GM23248 (cell line): Measurements from ENCODE around the gene SLC1A7. TPM values are rescaled to one million over a fixed set of nuclear protein-coding genes. Genes with fewer than 3 reads are reported as not detected.

Source experiments
- DNase-seq: peaks from one replicate; pipeline ENCODE4 v3.0.0-alpha.2; 2015
- H2AFZ ChIP-seq: fragments of 200-600 bp; sonication (generic); 2 replicates; pipeline ENCODE4 v1.6.1; 2016; ENCODE audit warnings: antibody characterized with exemption
- H3F3A ChIP-seq: fragments of 200-600 bp; sonication (generic); 2 replicates; pipeline ENCODE4 v1.6.1; 2016; ENCODE audit warnings: mild to moderate bottlenecking, antibody characterized with exemption, mixed run types; ENCODE audit not compliant: insufficient read depth
- H3K27ac ChIP-seq: fragments of 200-600 bp; sonication (generic); 2 replicates; pipeline ENCODE4 v1.5.1; 2016; ENCODE audit warnings: mild to moderate bottlenecking
- H3K27me3 ChIP-seq: fragments of 200-600 bp; sonication (generic); replicated peaks from 2 replicates; pipeline ENCODE4 v1.6.1; 2016; ENCODE audit warnings: mild to moderate bottlenecking; ENCODE audit not compliant: insufficient read depth
- H3K36me3 ChIP-seq: fragments of 200-600 bp; sonication (generic); 2 replicates; pipeline ENCODE4 v1.6.1; 2016; ENCODE audit warnings: low read depth, mild to moderate bottlenecking
- H3K4me1 ChIP-seq: fragments of 200-600 bp; sonication (generic); 2 replicates; pipeline ENCODE4 v1.6.1; 2016; ENCODE audit warnings: mild to moderate bottlenecking; ENCODE audit not compliant: insufficient read depth
- H3K4me2 ChIP-seq: fragments of 200-600 bp; sonication (generic); one replicate; pipeline ENCODE4 v1.6.1; 2016; ENCODE audit warnings: mild to moderate bottlenecking; ENCODE audit not compliant: unreplicated experiment
- H3K4me3 ChIP-seq: fragments of 200-600 bp; sonication (generic); 2 replicates; pipeline ENCODE4 v1.5.1; 2016; ENCODE audit warnings: mild to moderate bottlenecking
- H3K79me2 ChIP-seq: fragments of 200-600 bp; sonication (generic); 2 replicates; pipeline ENCODE4 v1.6.1; 2016; ENCODE audit warnings: mild to moderate bottlenecking; ENCODE audit not compliant: insufficient read depth
- H3K9ac ChIP-seq: fragments of 200-600 bp; sonication (generic); 2 replicates; pipeline ENCODE4 v1.6.1; 2016; ENCODE audit warnings: mild to moderate bottlenecking
- H3K9me2 ChIP-seq: fragments of 200-600 bp; sonication (generic); 2 replicates; pipeline ENCODE4 v1.6.1; 2016; ENCODE audit warnings: mixed run types, mild to moderate bottlenecking, moderate library complexity; ENCODE audit not compliant: insufficient read depth
- H3K9me3 ChIP-seq: fragments of 200-600 bp; sonication (generic); one replicate; pipeline ENCODE4 v1.6.1; 2017; ENCODE audit warnings: low read depth
- H4K20me1 ChIP-seq: fragments of 200-600 bp; sonication (generic); 2 replicates; pipeline ENCODE4 v1.6.0; 2016; ENCODE audit not compliant: insufficient read depth
- EZH2 ChIP-seq: fragments of 200-600 bp; sonication (generic); IDR thresholded peaks from 2 replicates; pipeline ENCODE4 v1.6.1; 2018; ENCODE audit warnings: antibody characterized with exemption, mild to moderate bottlenecking; ENCODE audit not compliant: insufficient read depth, poor library complexity, severe bottlenecking
- EZH2phosphoT487 ChIP-seq: fragments of 200-600 bp; sonication (generic); IDR thresholded peaks from 2 replicates; pipeline ENCODE4 v1.6.1; 2018; ENCODE audit warnings: antibody characterized with exemption, moderate library complexity, mild to moderate bottlenecking, low read depth; ENCODE audit not compliant: insufficient read depth
- WGBS, 2 experiments: methylation state at CpG; one replicate each; pipeline ENCODE4 v1.1.6; 2015 to 2017; ENCODE audit warnings: low lambda C conversion rate in 2 of 2, low coverage in 1 of 2; ENCODE audit errors: missing lambda C conversion rate in 2 of 2; 5-methylcytosine and 5-hydroxymethylcytosine counted together
- in situ Hi-C: fragments of 300-500 bp; cut with MboI; formaldehyde crosslinking; loops from 2 replicates; pipeline ENCODE4 v1.15.0; 2020
- polyA plus RNA-seq: library from polyadenylated mRNA; unstranded; fragments of >200 nt; fragmentation: Nextera tagmentation; extraction: Ambion mirVana; gene quantifications from 2 replicates; pipeline ENCODE4 v1.2.1, GENCODE V29; 2016
- total RNA-seq: library from RNA; depleted of rRNA; stranded (reverse); fragments of >200 nt; shearing (Covaris generic); gene quantifications from 2 replicates; pipeline ENCODE4 v1.2.3, GENCODE V29; 2014

Gene SLC1A7
- total and polyA plus RNA-seq, 2 experiments from 2014 or later, result 0.51 TPM; not detected in 1

GRCh38 chr1:53050310-53050709, 92.1 kb downstream of the SLC1A7 start:
- H4K20me1 ChIP-seq, result no peaks in the 10 kb centered on the region
- H3K4me3 ChIP-seq, result no peak overlapping the region
- H3K9me2 ChIP-seq, result no peaks in the 10 kb centered on the region
- in situ Hi-C loops, result no loop called here
- no peak overlapping the region for H3K9ac ChIP-seq
- no peaks in the 10 kb centered on the region for H3K9me3 ChIP-seq
- no peak overlapping the region for H3K4me2 ChIP-seq
- H3K79me2 ChIP-seq, result peaks cover 18% of the 10 kb centered on the region
- DNase-seq, result no peak
- H3K4me1 ChIP-seq, result peaks cover 27% of the 10 kb centered on the region
- H2AFZ ChIP-seq, result no peak overlapping the region
- H3K36me3 ChIP-seq, result peaks cover 36% of the 10 kb centered on the region
- H3F3A ChIP-seq, result peaks cover 28% of the 10 kb centered on the region
- WGBS, 2 experiments, result 82 to 83% methylated on average over 2 of the region's 2 CpGs
- H3K27ac ChIP-seq, result no peak overlapping the region
- TF ChIP-seq EZH2phosphoT487 (no peak), EZH2 (no peak)
- no peaks in the 10 kb centered on the region for H3K27me3 ChIP-seq

- 86 to 93% methylated on average over 3 of the region's 3 CpGs for WGBS, 2 experiments
- no peaks in the 10 kb centered on the region for H3K9me2 ChIP-seq
- H3K4me1 ChIP-seq, result peaks cover 27% of the 10 kb centered on the region
- peaks cover 24% of the 10 kb centered on the region for H3K79me2 ChIP-seq
- in situ Hi-C loops, result no loop called here
- H3K9me3 ChIP-seq, result no peaks in the 10 kb centered on the region
- H4K20me1 ChIP-seq, result no peaks in the 10 kb centered on the region
- no peak overlapping the region for H3K27ac ChIP-seq
- TF ChIP-seq EZH2 (no peak), EZH2phosphoT487 (no peak)
- H3K9ac ChIP-seq, result no peak overlapping the region
- H3K4me3 ChIP-seq, result no peak overlapping the region
- no peak overlapping the region for H3K4me2 ChIP-seq
- DNase-seq, result no peak
- H3K36me3 ChIP-seq, result peaks cover 36% of the 10 kb centered on the region
- peaks cover 34% of the 10 kb centered on the region for H3F3A ChIP-seq
- no peak overlapping the region for H2AFZ ChIP-seq
- H3K27me3 ChIP-seq, result no peaks in the 10 kb centered on the region
Observed at GRCh38 chr1:53049574-53049967, 92.9 kb downstream of the SLC1A7 start.

- in situ Hi-C loops, result no loop called here
- Histone ChIP-seq H3K9me3 (no peaks in the 10 kb centered on the region), H4K20me1 (no peaks in the 10 kb centered on the region), H3K27ac (no peak overlapping the region), H3K79me2 (peaks cover 24% of the 10 kb centered on the region), H3K36me3 (peaks cover 36% of the 10 kb centered on the region), H3K4me3 (no peak overlapping the region), H3K27me3 (no peaks in the 10 kb centered on the region), H3K9me2 (no peaks in the 10 kb centered on the region), H3K4me1 (peaks cover 31% of the 10 kb centered on the region), H3F3A (peaks cover 39% of the 10 kb centered on the region), H3K4me2 (no peak overlapping the region), H3K9ac (no peak overlapping the region), H2AFZ (no peak overlapping the region)
- DNase-seq, result no peak
- TF ChIP-seq EZH2phosphoT487 (no peak), EZH2 (no peak)
- 74 to 75% methylated on average over 3 of the region's 3 CpGs for WGBS, 2 experiments
Observed at GRCh38 chr1:53048960-53049573, 93.4 kb downstream of the SLC1A7 start.

GRCh38 chr1:53047737-53048736, 94.4 kb downstream of the SLC1A7 start:
- H3K9me3 ChIP-seq, result no peaks in the 10 kb centered on the region
- peak overlapping the region; percentile 61 for H3K27ac ChIP-seq
- H3K9me2 ChIP-seq, result no peaks in the 10 kb centered on the region
- TF ChIP-seq EZH2phosphoT487 (no peak), EZH2 (no peak)
- H3K4me3 ChIP-seq, result no peak overlapping the region
- H3K27me3 ChIP-seq, result no peaks in the 10 kb centered on the region
- 0 out of 2 replicates have a peak overlapping the region, but pooled peaks have one; percentile 26 for H3K9ac ChIP-seq
- H3K4me1 ChIP-seq, result peaks cover 42% of the 10 kb centered on the region
- WGBS, 2 experiments, result 41 to 50% methylated on average over 5 of the region's 5 CpGs
- H2AFZ ChIP-seq, result no peak overlapping the region
- DNase-seq, result peak; percentile 78
- in situ Hi-C loops, result no loop called here
- peaks cover 24% of the 10 kb centered on the region for H3K79me2 ChIP-seq
- H3K4me2 ChIP-seq, result peak overlapping the region; percentile 37
- H4K20me1 ChIP-seq, result no peaks in the 10 kb centered on the region
- H3F3A ChIP-seq, result peaks cover 49% of the 10 kb centered on the region
- H3K36me3 ChIP-seq, result peaks cover 36% of the 10 kb centered on the region
